ENCODE results near the gene GALM. TPM values are rescaled to one million over a fixed set of nuclear protein-coding genes. Genes with fewer than 3 reads are reported as not detected.

Gene GALM
- polyA plus RNA-seq, 1 donor from 2014 or later, result not detected

DNA sequence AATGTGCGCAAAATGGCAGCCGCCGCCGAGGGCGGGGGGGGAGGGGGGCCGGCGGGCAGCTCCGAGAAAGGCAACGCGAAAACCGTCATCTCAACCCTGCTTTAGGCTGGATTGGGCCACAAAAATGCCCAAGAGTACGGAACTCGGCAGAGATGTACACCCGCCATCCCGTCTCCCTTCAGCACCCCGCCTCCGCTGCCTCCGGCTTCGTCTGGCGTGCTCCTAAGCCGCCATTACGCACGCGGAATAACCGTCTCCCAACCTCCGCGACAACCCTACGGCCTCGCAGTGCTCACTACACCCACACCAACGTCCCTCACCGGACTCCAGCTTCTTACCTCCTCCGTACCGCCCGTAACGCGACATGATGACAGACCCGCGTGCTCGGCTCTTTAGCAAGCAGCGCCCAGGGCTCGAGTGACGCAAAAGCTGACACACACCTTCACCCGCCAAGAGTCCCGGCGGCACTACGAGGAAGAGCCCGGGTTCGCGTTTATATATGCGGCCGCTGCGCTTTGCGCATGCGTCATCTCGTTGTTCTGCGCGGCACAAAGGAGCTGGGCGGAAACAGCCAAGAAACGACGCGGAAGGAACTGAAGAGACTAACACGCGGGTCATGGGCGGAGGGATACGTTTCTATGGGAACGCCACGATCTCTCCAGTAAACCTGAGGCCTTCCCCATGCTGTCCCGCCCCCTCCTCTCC lies 85.1 kb downstream of the GALM start, which contains the start of gene SRSF7 (continued):
- TF ChIP-seq SMC3 (conservative IDR thresholded peaks at IDR 0.05; ENCODE audit: poor library complexity), result peak; percentile 56

DNA sequence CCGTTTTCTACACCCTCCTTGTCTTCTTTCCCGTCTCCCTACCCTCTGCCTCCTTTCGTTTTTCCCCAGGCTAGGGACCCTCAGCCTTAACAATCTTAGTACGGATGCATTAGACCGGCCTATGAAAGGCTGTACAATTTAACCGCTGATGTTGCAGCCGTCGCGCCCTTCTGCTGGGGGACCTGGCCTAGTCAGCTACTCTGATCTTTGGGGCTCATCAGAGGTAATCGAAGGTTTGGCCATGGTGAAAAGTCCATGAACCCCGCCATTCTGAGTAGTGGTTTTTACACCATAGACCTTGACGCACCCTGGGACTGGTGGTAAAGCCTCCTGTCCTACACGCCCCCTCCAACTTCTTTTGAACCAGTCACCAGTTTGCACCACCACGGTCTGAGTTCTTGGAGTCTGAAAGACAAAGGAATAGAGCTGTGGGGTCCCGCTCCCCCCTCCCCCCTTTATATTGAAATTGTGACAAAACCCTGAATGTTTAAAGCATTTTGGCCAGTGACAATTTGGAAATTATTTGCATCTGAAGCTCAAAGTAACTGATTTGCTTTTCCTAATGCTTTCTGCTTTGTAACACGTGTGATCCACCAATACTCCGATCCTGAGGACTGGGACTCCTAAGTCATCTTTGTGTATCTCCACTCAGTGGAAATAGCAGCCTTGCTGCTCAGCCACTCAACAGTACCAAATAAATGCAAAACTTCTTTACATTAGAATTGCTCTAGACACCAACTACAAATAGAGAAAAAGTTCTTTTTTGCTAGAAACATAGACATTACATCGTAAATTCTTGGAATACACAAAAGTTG lies 85.9 kb downstream of the GALM start:
- H3K27ac ChIP-seq (ENCODE audit: low read length), result peak overlapping the region; percentile 100
- H3K4me3 ChIP-seq (ENCODE audit: low read length), result peak overlapping the region; percentile 96
- H4K20me1 ChIP-seq (ENCODE audit: insufficient read depth), result peaks cover 13% of the 10 kb centered on the region
- H3K27me3 ChIP-seq (ENCODE audit: insufficient read depth, low read depth, low read length), result no peaks in the 10 kb centered on the region
- H3K9me2 ChIP-seq (ENCODE audit: insufficient read depth, low read length), result no peaks in the 10 kb centered on the region
- peak overlapping the region; percentile 100 for H3K9ac ChIP-seq (ENCODE audit: low read length)
- H3K9me3 ChIP-seq (ENCODE audit: low read length), result no peaks in the 10 kb centered on the region
- H3K79me2 ChIP-seq (replicated peaks; ENCODE audit: insufficient read depth, low read length), result peaks cover 35% of the 10 kb centered on the region
- TF ChIP-seq TAF1 (IDR thresholded peaks at IDR 0.05; ENCODE audit: low read depth) (no peak), POLR2AphosphoS5 (IDR thresholded peaks at IDR 0.05) (peak; percentile 74)
- peak overlapping the region; percentile 75 for H2AFZ ChIP-seq (ENCODE audit: low read depth, low read length)
- H3K4me2 ChIP-seq (ENCODE audit: low read length), result peak overlapping the region; percentile 69
- no peaks in the 10 kb centered on the region for H3F3A ChIP-seq (ENCODE audit: insufficient read depth, low read length, poor library complexity, severe bottlenecking)
- H3K36me3 ChIP-seq (ENCODE audit: insufficient read depth, low read length), result peaks cover 20% of the 10 kb centered on the region

DNA sequence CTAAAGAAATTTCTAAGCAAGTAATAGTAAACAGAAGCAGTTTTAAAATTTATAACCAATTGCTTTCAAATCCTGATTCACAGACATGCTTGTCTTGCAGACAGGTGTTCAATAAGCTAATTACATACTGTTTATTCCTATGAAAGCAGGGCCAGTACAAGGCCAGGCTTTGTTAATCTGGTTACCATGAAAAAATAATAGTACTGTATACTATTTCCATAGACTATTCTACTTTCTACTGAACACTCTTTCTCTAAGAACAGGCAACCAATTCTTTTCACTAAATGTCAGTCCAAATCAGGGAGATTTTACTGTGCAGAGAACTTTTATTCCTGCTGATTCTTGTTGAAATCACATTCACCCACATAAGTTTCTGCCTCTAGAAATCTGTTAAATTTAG lies 88.1 kb downstream of the GALM start:
- H3K9ac ChIP-seq (ENCODE audit: low read length), result no peak overlapping the region
- no peak overlapping the region for H3K4me2 ChIP-seq (ENCODE audit: low read length)
- no peaks in the 10 kb centered on the region for H3K9me2 ChIP-seq (ENCODE audit: insufficient read depth, low read length)
- no peak for TF ChIP-seq EP300 (conservative IDR thresholded peaks at IDR 0.05; ENCODE audit: poor library complexity, severe bottlenecking)
- TF ChIP-seq MXI1 (conservative IDR thresholded peaks at IDR 0.05; ENCODE audit: poor library complexity, severe bottlenecking), result no peak
- TF ChIP-seq, protein P1, sequence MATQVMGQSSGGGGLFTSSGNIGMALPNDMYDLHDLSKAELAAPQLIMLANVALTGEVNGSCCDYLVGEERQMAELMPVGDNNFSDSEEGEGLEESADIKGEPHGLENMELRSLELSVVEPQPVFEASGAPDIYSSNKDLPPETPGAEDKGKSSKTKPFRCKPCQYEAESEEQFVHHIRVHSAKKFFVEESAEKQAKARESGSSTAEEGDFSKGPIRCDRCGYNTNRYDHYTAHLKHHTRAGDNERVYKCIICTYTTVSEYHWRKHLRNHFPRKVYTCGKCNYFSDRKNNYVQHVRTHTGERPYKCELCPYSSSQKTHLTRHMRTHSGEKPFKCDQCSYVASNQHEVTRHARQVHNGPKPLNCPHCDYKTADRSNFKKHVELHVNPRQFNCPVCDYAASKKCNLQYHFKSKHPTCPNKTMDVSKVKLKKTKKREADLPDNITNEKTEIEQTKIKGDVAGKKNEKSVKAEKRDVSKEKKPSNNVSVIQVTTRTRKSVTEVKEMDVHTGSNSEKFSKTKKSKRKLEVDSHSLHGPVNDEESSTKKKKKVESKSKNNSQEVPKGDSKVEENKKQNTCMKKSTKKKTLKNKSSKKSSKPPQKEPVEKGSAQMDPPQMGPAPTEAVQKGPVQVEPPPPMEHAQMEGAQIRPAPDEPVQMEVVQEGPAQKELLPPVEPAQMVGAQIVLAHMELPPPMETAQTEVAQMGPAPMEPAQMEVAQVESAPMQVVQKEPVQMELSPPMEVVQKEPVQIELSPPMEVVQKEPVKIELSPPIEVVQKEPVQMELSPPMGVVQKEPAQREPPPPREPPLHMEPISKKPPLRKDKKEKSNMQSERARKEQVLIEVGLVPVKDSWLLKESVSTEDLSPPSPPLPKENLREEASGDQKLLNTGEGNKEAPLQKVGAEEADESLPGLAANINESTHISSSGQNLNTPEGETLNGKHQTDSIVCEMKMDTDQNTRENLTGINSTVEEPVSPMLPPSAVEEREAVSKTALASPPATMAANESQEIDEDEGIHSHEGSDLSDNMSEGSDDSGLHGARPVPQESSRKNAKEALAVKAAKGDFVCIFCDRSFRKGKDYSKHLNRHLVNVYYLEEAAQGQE (IDR thresholded peaks at IDR 0.05; ENCODE audit: borderline replicate concordance), result no peak
- TF ChIP-seq EZH2 (IDR thresholded peaks at IDR 0.05; ENCODE audit: borderline replicate concordance, insufficient read depth, low read length, poor library complexity, severe bottlenecking), result no peak
- no peak for TF ChIP-seq SMC3 (conservative IDR thresholded peaks at IDR 0.05; ENCODE audit: poor library complexity)
- TF ChIP-seq POLR2AphosphoS5 (IDR thresholded peaks at IDR 0.05), result no peak
- TF ChIP-seq, protein P2, sequence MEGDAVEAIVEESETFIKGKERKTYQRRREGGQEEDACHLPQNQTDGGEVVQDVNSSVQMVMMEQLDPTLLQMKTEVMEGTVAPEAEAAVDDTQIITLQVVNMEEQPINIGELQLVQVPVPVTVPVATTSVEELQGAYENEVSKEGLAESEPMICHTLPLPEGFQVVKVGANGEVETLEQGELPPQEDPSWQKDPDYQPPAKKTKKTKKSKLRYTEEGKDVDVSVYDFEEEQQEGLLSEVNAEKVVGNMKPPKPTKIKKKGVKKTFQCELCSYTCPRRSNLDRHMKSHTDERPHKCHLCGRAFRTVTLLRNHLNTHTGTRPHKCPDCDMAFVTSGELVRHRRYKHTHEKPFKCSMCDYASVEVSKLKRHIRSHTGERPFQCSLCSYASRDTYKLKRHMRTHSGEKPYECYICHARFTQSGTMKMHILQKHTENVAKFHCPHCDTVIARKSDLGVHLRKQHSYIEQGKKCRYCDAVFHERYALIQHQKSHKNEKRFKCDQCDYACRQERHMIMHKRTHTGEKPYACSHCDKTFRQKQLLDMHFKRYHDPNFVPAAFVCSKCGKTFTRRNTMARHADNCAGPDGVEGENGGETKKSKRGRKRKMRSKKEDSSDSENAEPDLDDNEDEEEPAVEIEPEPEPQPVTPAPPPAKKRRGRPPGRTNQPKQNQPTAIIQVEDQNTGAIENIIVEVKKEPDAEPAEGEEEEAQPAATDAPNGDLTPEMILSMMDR (IDR thresholded peaks at IDR 0.05; ENCODE audit: poor library complexity, severe bottlenecking), result no peak
- no peak for TF ChIP-seq TAF1 (IDR thresholded peaks at IDR 0.05; ENCODE audit: low read depth)
- H3F3A ChIP-seq (ENCODE audit: insufficient read depth, low read length, poor library complexity, severe bottlenecking), result no peaks in the 10 kb centered on the region
- H3K9me3 ChIP-seq (ENCODE audit: low read length), result no peaks in the 10 kb centered on the region
- H3K27ac ChIP-seq (ENCODE audit: low read length), result no peak overlapping the region
- H3K36me3 ChIP-seq (ENCODE audit: insufficient read depth, low read length), result no peaks in the 10 kb centered on the region
- H3K79me2 ChIP-seq (replicated peaks; ENCODE audit: insufficient read depth, low read length), result peaks cover 12% of the 10 kb centered on the region
- H3K27me3 ChIP-seq (ENCODE audit: insufficient read depth, low read depth, low read length), result no peaks in the 10 kb centered on the region
- no peak overlapping the region for H2AFZ ChIP-seq (ENCODE audit: low read depth, low read length)
- H3K4me3 ChIP-seq (ENCODE audit: low read length), result no peak overlapping the region
- peaks cover 6% of the 10 kb centered on the region for H4K20me1 ChIP-seq (ENCODE audit: insufficient read depth)
